ENCODE measurements around the gene FADS6. TPM values are rescaled to one million over a fixed set of nuclear protein-coding genes. Genes with fewer than 3 reads are reported as not detected.
"Not testable (repeated sequence)": the region's sequence is repeated elsewhere in the genome, so short reads cannot be mapped to it uniquely, and the experiment has no call there.

FADS6 gene
- total RNA-seq, 1 donor from 2014 or later, result not detected

DNA sequence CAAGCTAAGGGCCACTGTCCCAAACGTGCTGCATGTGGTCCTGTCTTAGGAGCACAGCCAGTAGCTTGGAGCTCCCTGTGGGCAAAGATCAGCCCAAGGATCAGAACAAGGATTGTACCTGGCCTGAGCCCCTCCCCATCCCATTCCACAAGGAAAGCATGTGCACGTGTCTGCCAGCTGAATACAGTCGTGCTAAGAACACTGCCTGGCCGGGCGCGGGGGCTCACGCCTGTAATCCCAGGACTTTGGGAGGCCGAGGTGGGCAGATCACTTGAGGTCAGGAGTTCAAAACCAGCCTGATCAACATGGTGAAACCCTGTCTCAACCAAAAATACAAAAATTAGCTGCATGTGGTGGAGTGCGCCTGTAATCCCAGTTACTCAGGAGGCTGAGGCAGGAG is 23.4 kb downstream of the FADS6 start:
- DNase-seq (ENCODE audit: low spot score), result not testable (repeated sequence)

DNA sequence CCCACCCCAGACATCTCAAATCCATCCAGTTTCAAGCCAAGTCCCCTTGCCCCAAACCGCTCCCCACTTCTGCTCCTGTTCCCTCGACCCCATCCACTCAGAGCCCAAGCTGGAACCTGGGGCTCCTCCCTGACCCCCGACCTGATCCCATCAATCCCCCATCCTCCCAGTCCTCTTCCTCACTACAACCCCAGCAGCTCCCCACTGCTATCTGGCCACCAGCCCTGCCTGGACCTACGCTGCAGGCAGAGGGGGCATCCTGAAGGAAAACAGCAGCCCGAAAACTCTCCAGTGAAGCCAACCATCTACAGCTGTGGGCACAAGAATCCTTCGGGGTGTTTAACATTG is 24.6 kb downstream of the FADS6 start:
- DNase-seq (ENCODE audit: low spot score), result no peak

DNA sequence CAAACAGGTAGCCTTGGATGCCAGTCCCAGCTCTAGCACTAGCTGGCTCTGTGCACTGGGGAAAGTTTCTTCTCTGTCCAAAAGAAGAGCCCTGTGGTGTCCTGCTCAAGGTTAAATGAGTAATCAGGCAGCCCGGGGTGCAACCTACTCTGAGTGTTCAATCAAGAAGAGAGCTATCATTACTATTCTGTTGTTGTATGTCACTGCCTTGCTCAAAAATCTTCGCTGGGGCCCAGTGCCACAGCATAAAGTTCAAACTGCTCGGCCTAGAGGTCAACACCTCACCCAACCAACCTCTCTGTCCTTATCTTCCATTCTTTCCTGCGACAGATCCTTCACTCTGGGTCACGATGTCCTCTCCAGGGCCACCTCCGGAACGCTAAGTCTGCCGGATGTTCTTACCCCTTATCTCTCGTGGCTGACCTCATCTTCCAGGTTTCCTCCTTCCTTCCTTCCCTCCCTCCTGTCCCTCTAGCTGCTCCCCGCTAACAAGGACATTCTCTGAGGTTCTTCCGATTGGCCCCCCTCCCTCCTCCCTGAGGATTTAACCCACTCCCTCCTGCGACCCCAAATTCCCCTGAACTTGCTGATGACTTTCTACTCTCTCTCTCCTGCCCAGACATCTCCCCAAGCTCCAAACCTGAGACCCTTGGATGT is 25.1 kb downstream of the FADS6 start:
- DNase-seq (ENCODE audit: low spot score), result no peak

DNA sequence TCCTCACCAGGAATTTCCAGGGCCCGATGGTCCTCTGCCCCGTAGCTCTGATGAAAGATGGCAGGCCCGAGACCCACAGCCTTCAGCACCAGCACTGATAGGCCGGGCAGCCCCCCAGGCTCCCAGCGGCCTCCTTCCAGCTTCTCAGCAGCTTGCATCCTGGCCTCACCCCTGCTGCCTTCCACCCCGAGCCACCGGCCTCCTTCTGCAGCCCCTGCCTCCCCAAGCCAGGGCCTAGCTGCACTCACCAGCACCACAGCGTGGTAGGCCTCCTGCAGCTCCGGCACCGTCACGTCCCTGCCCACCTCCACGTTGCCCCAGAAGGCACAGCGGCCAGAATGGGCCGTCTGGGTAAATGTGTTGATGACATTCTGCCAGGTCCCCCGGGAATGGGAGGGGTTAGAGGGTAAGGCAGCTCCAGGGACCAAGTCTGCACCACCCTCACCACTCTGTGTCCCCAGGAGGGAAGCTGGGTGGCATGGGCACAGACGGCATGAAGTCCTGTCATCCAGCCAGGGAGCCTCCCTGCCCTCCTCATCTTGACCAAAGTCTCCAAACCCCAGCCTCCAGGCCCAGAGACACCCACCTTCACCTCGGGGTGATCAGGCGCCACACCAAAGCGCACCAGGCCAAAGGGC is 27.1 kb downstream of the FADS6 start:
- no peak for DNase-seq (ENCODE audit: low spot score)

DNA sequence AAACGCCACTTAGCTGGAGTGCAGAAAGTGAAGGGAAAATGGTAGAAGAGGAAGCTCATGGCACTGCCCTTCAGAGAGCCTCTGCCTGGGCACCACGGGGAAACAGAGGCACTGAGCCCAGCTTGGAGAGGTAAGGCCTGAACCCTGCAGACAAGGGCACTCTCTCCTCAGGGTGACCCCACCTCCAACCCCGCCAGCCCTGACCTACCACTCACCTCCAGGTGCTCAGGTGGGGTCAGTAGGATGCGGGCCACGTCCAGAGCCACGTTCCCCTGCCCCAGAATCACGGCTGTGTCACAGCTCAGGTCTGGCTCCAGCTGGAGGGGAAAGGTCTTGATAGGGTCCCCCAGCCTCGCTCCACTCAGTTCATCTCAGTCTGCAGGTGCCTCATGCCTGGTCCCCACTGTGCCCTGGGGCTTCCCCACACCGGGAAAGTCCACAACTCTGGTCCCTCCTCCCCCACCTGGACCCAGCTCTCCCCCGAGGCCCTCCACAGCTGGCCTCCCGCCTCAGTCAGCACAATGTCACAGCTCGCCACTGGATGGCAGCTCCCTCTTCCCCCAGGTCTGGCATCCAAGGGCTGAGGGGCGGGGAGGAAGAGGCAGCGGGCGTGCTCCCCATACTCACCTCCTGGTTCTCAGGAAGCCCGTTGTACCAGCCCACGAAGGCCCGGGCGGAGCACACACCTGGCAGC is 27.8 kb downstream of the FADS6 start:
- DNase-seq (ENCODE audit: low spot score), result no peak

DNA sequence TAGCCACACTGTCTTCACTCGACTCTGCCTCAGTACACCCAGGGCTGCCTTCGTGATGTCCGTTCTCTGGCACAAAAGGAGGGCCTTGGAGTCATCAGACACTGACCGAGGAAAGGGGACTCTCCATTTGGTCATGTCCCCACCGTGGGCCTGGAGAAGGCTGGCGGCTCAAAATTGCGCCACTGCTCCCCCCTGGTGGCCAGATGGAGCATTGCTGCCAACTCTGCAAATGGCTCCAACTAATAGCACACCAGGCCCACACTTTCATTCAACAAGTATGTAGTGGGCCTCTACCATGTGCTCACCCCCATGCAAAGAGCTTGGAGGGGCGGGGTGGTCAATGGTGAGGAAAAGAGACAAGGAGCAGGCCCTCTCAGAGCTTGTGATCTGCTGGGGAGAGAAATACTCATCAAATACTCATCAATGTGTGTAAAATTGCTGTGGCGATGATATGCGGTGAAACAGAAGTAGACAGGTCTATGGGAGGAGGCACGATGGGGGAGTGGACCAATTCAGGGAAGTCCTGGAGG is 28.5 kb downstream of the FADS6 start:
- DNase-seq (ENCODE audit: low spot score), result no peak

DNA sequence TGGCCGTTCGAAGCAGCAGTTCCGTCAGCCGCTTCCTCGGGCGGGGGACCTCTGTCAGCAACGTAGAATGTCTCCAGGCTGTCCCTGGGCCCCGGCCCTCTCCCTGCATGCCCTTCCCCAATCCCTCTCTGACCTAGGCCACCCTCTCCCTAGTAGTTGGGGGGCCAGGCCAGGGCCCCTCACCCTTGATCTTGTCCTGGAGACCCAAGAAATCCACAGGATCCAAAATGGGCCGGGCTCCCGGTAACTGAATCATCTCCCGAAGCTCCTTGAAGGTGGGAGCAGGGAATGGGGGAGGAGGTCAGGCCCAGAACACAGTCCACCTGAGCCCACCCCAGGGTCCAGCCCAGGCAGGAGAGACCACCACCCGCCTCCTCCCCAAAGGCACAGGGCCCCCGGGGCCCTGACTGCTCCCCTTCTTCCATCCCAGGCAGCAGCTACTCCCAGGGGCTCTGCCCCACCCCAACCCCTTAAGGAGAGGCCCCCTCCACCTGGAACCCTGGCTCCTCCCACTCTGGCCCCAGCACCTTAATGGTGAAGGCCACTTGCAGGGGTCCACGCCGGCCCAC is 29.1 kb downstream of the FADS6 start:
- DNase-seq (ENCODE audit: low spot score), result no peak

DNA sequence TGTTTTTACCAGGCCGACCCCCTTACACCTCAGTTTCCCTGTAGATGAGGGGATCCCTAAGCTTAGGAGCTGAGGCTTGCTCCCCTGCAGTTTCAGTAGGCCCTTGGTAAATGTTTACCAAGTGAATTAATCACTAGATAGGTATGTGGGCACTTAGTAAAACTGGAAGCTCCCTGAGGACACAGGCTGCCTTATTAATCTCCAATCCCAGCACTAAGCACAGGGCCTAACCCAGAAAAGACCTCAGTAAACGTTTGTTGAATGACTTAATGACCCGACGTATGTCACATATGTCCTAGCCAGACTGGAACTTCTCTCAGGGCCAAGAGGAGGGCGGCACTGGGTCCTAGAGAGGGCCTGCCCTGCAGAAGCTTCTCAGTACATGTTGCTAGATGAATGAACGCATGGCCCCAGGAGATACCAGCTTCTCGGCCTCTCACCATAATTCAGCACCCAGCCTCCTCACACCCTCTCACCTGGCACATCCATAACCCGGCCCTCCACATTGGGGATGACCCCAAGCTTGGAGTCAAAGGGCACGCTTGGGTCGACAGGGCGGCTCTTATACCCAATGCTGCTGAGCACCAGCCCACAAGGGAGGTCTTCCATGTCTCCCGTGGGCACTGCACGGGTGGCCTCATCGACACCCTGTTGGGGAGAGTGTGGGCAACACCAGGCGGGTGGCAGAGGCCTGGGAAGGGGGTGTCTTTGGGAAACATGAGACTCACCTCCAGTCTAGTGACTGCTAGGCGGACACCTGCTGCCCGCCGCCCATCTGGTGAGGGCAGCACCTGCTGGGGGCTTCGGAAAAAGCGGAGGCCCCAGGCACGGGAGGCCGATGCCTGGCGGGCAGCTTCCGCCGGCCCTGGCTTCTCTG is 29.8 kb downstream of the FADS6 start:
- no peak for DNase-seq (ENCODE audit: low spot score)

DNA sequence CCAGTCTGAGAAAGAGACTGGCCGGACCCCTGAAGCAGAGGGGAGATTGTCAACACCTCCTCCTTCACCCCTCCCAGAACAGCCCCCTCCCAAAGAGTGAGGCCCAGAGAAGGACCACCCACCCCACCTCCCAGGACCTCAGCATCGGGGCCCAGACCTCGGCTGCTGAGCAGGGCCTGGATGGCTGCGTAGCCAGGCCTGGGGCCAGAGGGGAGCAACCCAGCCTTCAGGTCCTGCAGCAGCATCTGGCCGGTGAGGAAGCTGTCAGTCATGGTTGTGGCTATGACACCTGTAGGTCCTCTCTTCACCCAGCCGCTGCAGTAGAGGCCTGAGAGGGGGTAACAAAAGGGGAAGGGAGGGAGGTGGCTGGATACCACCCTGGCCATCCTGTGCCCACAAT is 30.5 kb downstream of the FADS6 start:
- DNase-seq (ENCODE audit: low spot score), result no peak

DNA sequence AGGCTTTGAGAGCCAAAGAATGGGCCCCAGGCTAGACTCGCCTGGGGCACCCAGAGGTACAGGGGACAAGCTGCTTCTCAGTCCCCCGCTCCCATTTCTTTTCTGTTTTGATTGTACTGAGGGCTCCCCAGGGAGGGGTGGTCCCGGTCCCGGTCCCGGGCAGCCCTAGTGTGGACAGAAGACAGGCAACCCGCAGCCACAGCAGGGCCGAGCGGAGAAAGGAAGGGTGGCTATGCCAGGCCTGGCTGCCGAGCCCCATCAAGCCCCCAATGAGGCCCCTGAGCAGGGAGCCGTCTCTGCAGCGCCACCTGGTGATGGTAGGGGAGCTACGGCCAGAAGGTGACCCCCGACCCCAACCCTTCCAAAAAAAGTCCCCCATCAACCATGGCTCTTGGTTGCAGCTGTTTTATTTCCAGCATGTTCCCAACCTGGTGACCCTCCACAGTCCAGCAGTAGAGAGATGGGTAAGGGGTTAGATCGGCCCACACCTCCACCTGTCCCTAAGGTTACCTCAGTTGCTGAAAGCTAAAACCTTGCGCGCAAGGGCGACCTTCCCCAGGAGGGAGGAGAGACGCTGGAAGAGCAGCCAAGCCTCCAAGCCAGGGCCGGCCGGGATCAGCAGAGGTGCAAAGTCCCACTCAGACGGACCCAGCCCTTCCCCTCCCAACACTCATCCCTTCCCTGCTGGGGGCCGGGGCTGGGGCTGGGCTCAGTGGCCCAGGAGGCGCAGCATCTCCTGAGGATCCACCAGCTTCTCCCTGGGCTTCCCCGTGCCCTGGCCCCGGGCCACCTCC is 31.1 kb downstream of the FADS6 start:
- no peak for DNase-seq (ENCODE audit: low spot score)

DNA sequence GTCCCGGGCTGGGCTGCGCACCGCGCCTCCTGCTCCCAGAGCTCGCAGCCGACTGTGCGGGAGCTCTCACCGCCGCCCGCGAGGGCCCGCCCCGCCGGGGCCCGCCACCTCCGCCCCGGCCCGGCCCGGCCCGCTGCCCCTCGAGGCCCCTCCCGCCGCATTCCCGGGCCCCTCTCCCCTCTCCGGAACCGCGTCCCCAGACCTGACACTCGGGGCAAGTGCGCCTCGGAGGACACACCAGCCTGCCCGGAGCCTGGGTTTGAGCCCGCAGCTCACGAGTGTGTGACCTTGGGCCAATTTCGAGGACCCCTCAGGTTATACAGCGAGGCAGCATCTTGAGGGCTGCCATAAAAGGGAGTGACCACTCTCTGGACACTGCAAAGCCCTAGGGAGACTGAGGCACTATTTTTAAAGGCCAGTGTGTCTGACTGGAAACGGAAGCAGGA is 31.7 kb downstream of the FADS6 start:
- DNase-seq (ENCODE audit: low spot score), result no peak

DNA sequence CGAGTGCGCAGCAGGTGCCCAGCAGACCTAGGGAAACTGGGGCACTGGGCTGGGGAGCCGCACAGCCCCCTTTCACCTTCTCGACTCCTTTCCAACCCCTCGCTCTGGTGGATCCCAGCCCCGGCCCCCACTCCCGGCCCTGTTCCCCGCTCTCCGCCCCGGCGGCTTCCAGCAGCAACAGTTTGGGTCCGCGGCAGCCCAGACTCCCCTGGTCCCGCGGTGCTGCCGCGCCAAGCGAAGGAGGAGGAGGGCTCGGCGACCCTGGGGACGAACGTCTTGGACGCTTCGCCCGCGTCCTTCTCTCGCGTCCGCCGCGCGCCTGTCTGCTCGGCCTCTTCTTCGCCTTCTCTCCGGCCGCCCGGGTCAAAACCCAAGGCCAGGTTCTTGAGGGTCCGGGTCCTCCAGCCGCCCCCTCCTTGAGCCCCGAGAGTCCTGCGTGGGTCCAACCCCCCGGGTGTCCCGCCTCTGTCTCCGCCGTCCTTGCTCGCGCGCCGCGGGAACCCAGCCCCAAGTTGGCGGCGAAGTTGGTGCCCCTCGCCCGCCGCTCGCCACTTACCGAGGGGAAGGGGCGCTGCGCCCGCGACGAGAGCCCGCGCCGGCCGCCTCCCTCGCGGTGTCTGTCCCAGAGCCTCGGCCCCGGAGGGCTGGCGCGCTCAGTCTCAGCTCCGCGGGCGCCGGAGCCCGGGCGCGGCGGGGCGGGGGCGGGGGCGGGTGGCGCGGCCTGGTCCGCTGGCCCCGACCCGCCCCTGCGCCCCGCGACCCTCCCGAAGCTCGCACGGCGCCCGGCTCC is 32.4 kb downstream of the FADS6 start:
- no peak for DNase-seq (ENCODE audit: low spot score)

DNA sequence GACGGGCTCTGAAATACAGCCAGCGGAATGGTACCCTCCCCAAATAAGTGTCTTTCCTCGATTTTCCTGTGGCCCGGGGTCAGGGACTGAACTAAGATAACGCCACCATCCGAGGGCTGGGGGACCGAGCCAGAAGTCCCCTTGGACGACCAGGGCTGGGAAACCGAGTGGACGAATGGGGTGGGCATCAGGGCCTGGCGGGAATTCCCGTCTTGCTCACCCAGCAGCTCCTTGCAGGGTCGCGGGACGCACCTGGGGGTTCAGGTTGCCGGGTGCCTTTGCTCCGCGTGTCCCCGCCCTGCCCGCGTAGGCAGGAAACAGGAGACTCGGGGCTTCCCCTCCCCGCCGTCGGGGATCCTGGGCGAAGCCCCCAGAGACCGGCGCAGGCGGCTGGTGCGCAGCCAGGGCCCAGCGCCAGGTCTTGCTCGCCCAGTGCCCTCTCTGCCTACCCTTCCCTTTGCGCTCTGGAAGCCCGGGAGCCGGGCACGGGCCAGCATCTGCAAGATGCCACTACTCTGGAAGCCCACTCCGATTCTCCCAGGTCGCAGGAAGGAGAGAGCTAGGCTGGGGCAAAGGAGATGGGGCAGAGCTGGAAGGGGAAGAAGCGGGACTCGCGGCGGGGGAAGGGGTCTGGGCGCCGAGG is 33.1 kb downstream of the FADS6 start:
- no peak for DNase-seq (ENCODE audit: low spot score)

DNA sequence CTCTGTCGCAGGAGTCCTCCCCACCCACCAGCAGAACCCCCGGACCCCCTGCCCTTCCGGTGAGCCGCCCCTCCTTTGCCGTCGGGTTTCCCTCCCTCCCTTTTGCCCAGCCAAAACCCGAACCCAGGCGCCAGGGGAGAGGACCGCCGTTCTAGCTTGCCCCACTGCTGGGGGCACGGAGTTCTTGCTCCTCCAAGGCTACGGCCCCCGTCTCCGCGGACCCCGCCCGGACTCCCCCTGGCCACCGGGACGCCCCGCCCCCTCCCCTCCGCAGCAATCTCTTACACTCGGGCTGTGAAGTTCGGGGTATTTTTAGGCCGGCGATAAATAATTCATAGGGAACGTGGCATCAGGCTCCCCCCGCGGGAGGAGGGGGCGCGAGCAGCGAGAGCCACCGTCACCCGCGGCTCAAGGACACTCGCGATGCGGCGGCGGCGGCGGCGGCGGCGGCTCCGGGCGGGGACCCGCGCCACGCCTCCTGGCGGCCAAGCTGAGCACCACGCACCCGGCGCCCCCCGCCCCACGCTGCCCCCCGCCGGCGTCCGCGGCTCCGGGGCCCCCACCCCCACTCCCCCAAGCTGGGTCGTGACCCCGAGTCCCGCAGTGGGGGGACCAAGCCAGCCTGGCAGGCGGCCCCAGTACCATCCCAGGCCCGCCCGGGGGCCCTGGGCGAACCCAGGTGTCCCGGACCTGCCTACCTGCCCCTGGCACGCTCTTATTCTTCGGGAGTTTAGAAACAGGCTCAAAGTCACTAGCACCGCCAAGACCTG is 33.8 kb downstream of the FADS6 start, which contains the start of gene GRIN2C:
Gene GRIN2C, minus strand, starts transcription at position 427 of the 770 bp plus-strand sequence. CDS start 4,793 bp downstream, outside the sequence.
- DNase-seq (ENCODE audit: low spot score), result no peak

DNA sequence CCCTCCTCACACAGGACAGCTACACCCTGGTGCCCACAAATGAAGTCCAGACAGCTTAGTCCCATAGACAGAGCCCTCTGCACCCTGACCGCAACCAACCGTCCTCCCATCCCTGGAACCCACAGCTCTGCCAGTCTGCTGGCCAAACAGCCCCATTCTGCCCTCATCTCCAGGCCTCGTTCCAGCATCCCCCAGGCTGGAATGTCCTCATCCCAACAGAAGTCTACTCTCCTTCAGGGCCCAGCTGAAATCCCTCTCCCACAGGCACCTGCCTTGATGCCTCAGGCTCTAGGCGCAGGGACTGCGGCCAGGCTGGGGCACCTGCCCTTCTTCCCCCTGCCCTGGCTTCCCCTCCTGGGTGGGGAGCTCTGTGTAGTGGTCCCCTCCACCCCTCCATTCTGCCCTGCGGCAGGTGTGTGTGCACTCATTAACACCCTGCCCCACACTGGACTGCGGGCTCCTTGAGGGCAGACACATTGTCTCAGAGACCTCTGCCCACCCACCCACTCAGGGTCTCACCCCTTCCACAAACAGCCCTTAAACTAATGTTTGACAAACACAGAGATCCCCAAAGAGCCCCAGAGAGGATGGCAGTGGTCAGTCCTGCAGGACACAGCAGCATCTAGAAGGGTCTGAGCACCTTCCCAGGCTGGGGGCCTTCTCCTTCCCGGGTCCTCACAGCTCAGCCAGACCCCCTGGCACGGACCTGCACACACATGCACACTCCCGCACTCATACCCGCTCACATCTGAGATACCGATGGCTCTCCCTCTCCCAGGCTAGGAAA is 34.6 kb downstream of the FADS6 start:
- no peak for DNase-seq (ENCODE audit: low spot score)

DNA sequence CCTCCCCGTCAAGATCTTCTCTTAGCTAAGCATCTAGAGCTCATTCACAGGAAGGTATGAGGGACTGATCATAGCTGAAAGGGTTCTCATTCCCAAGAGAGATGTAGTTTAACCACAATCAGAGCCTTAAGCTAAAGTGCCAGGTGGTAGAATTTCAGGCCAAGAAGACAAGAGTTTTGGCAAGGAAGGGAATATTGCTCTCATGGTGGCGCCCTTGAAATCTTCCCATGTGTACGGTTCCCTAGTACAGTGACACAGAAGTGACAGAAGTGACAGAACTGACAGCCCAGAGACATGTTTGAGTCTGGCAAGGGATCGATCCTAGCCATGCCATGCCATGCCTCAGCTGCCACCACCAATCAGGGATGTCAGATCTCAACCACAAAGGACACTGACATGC is 36.2 kb downstream of the FADS6 start:
- no peak for DNase-seq (ENCODE audit: low spot score)

DNA sequence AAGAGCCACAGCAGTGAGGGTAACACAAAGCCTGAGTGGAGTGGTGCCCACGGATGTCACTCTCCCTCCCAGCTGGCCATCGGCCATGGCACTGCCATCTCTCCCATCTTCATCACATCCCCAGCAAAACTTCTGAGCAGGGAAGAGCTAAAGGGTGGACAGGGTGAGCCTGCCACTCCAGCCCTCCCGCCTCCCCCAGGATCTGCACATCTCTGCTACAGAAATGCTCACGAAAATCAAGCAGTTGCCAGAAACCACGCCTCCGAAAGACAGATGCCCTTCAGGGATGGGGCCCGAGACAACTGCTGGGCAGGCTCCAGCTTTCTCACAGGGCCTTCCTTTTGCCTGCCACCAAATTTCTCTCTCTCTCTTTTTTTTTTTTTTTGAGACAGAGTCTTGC is 37.3 kb downstream of the FADS6 start:
- DNase-seq (ENCODE audit: low spot score), result no peak

Data from mesenteric fat pad (tissue), 1 donor.